ENCODE results near the gene SCYL2.

Gene SCYL2

DNA sequence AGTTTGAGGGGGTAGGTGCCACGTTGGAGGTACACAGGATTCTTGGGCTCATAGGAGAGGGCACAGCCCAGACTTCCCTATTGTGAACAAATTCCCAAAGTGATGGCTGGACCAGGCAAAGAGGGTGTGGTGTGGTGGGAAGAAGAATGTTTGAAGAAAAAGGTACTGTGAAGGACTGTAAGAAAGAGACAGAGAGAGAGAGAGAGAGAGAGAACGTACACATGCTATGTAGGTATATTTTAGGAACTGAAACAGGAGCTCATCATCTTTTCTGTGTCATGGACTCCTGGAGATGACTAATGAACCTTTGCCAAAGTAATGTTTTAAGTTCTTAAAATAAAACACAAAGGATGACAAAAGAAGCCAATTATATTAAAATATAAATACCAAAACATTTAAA is 114.4 kb downstream of the SCYL2 start:
- no peak for DNase-seq

DNA sequence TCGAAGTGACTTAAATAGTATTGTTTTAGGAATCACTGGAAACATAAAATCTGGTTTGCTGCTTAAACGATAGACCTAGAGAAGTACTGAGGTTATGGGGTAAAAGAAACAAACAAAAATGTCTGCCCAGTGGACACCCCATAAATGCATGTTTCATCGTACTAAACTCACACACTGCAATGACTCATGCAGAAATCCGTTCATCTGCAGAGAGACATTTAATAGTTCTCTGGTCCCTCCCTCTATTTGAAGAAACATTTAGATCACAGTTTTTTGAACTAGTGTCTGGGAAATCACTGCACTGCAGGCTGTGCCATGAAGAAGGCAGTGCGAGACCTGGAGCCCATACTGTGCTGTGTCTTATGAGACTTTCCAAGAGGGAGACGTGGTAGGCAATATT is 115.4 kb downstream of the SCYL2 start:
- DNase-seq: no peak

DNA sequence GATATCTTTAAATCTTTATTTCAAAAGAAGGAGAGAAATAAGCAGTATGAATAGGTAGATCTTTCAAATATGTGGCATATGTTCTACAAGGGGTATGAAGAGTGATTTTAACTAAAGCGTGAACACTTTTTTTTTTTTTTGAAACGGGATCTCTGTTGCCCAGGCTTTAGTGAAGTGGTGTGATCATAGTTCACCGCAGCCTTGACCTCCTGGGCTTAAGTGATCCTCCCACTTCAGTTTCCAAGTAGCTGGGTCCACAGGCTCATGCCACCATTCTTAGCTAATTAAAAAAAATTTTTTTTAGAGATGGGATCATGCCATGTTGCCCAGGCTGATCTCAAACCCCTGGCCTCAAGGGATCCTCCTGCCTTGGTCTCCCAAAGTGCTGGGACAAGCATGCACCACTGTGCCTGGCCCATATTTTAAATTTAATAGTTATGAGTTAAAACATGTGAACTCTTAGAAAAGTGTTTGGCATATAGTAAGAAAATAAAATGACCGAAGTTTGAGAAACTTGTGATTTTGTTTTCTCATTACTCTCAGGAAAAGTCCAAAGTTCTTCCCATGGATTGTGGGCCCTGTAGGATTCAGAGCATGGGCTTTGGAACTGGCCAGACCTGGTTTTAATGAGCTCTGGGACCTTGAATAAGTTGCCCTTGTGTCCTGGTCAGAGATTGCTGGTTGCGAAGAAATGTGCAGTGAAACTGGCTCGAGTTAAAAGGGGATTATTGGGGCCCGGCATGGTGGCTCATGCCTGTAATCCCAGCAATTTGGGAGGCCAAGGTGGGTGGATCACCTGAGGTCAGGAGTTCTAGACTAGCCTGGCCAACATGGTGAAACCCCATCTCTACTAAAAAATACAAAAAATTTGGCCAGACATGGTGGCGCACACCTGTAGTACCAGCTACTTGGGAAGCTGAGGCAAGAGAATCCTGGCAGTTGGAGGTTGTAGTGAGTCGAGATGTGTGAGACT is 116.9 kb downstream of the SCYL2 start:
- DNase-seq: no peak

DNA sequence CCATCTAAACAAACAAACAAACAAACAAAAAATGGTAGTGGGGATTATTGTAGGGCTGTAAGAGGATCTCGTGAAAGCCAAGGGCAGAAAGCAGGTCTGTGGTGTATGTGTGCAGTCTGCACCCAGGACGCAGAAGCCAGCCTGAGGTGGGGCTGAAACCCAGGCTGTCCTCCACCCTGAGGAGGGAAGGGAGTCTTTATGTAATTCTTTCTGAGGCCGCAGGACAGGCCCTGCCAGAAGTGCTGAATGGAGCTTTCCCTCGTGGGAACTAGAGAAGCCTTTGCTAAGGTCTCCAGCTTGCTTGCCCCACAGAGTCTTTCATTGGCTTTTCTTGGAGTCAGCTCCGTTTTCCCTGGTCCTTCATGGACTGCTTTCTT is 117.6 kb downstream of the SCYL2 start:
- DNase-seq: no peak

DNA sequence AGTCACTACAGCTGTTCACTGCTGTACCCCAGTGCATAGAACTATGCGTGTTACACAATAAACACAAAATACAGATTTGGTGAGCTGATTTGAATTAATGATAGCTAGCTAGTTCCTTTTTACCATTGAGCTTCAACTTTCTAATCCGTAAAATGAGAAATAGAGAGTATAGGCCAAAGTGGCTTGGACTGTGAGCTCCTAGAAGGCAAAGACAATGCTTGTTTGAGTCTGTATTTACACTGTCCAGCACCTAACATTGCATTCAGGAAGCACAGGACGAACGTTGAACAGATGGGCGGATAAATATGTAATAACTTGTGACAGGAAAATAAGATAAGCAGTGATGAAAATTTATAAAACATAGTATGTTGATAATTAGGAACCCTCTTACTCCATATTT is 121.4 kb downstream of the SCYL2 start:
- no peak for DNase-seq

Data from CD4-positive, alpha-beta T cell treated with Interleukin-17A for 4 hours (primary cell).